Panc1 (cell line): ENCODE data around the gene PON1.

Experiments used
- POLR2AphosphoS5 ChIP-seq: IDR thresholded peaks from 2 replicates; pipeline ENCODE4 v1.6.1; 2012; ENCODE audit warnings: mild to moderate bottlenecking, low read depth, low read length, moderate library complexity
- SIN3A ChIP-seq: IDR thresholded peaks from 2 replicates; pipeline ENCODE4 v1.6.1; 2012; ENCODE audit warnings: low read depth, mild to moderate bottlenecking, low read length, moderate library complexity, borderline replicate concordance; ENCODE audit not compliant: insufficient read depth
- TF ChIP-seq, protein P1 (sequence below): fragments of 450-650 bp; IDR thresholded peaks from 2 replicates; pipeline ENCODE4 v1.5.1; 2017; ENCODE audit warnings: mild to moderate bottlenecking

DNA sequence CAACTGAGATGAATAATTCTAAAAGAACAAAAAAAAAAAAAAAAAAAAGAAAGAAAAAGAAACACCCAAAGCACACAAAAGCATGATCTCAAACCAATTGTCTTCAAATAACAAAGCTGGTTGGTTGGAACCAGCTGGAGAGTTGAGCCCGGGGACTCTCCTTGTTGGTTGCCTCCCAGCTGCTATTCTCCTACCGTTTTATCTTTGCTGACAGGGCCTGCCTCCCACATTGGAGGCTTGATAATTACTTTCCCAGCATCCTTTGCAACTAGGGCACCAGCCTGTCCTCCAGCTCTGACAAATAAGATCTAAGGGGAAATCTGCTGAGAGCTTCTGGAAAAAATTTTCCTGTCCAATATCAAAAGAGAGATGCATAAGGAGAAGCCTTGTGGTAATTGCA, 6.8 kb downstream of the PON1 start:
- TF ChIP-seq, protein P1, sequence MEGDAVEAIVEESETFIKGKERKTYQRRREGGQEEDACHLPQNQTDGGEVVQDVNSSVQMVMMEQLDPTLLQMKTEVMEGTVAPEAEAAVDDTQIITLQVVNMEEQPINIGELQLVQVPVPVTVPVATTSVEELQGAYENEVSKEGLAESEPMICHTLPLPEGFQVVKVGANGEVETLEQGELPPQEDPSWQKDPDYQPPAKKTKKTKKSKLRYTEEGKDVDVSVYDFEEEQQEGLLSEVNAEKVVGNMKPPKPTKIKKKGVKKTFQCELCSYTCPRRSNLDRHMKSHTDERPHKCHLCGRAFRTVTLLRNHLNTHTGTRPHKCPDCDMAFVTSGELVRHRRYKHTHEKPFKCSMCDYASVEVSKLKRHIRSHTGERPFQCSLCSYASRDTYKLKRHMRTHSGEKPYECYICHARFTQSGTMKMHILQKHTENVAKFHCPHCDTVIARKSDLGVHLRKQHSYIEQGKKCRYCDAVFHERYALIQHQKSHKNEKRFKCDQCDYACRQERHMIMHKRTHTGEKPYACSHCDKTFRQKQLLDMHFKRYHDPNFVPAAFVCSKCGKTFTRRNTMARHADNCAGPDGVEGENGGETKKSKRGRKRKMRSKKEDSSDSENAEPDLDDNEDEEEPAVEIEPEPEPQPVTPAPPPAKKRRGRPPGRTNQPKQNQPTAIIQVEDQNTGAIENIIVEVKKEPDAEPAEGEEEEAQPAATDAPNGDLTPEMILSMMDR, result no peak
- TF ChIP-seq POLR2AphosphoS5 (no peak), SIN3A (no peak)
